Middle frontal gyrus (tissue), 1 donor: ENCODE results near the gene METRN.

Experiments used
- DNase-seq: peaks from one replicate; pipeline ENCODE4 v3.0.0-alpha.2; 2015; ENCODE audit warnings: low spot score; ENCODE audit errors: extremely low spot score

Gene METRN

DNA sequence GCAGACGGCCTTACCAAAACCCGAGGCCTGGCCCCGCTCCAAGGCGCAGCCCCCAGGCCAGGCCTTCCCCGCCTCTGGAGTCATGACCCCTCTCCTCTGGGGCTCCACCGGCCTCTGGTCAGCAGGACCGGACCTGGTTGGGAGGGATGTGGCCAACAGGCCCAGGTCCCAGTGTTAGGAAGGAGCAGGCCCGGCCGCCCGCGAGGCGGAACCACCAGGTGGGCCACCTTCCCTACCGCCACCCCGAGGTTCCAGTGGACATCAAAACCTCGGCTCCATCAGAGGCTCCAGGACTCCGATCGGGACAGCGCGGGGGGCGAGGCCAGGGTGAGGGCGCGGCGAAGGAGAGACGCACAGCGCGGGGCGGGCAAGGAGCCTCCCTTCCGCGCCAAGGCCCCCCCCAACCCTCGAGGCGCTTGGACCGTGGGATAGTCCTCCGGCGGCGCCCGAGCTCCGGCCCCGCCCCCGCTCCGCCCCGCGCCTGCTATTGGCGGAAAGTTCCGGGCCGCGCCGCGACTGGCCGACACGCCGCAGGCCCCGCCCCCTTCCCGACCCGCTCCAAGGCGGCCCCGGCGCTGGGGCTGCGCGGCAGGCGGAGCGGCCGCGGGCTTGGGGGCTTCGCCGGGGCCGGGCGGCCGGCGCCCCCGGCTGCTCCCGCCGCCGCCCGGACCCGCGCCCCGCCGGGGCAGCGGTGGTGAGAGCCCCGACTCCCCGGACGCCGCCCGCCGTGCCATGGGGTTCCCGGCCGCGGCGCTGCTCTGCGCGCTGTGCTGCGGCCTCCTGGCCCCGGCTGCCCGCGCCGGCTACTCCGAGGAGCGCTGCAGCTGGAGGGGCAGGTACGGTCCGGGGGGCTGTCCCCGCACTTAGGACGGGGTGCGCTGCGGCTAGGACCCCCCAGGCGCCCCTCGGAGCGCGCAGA lies at the start of gene METRN:
METRN (plus strand) TSS at position 561 of the 919 bp plus-strand sequence; CDS start at position 733, 172 bp downstream.
- peak; percentile 80 for DNase-seq

DNA sequence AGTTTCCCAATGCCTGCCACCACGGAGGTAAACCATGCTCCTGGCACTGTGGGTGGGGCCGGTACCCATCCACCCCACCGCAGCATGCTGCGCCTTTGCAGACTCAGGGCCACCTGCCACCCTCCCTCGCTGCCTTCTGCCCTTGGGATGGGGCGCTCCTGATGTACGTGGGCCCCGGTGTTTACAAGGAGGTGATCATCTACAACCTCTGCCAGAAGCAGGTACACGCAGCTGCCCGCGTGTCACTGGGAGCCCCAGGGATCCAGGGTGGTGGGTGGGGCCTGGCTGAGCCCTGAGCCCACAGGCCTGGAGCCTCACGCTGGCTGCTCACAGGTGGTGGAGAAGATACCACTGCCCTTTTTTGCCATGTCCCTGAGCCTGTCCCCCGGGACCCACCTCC lies 48.3 kb upstream of the METRN start:
- DNase-seq = no peak

DNA sequence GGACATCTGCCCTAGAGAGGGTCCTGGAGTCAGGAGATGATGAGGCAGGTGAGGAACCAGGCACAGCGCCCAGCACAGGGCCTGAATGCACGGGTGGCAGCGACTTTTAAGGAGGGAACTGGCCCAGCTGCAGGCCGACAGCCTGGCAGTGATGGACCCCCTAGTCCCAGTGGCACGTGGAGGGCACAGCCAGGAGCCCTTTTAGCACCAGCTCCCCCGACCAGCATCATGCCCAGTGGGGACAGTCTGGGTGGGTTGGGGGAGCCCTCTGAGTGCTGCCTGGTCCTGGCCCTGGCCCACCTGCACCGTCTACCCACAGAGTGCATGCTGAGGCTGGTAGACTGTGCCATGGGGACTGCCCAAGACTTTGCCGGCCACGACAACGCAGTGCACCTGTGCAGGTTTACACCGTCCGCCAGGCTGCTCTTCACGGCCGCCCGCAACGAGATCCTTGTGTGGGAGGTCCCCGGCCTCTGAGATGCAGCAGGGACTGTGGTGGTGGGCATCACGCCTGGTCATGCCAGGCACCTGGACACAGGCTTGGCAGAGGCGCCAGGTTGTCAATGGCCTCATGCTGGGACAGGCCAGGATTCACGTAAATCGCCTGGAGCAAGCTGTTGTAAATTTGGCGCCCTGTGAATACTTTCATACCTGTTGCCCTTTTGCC lies 47.7 kb upstream of the METRN start:
- no peak for DNase-seq

DNA sequence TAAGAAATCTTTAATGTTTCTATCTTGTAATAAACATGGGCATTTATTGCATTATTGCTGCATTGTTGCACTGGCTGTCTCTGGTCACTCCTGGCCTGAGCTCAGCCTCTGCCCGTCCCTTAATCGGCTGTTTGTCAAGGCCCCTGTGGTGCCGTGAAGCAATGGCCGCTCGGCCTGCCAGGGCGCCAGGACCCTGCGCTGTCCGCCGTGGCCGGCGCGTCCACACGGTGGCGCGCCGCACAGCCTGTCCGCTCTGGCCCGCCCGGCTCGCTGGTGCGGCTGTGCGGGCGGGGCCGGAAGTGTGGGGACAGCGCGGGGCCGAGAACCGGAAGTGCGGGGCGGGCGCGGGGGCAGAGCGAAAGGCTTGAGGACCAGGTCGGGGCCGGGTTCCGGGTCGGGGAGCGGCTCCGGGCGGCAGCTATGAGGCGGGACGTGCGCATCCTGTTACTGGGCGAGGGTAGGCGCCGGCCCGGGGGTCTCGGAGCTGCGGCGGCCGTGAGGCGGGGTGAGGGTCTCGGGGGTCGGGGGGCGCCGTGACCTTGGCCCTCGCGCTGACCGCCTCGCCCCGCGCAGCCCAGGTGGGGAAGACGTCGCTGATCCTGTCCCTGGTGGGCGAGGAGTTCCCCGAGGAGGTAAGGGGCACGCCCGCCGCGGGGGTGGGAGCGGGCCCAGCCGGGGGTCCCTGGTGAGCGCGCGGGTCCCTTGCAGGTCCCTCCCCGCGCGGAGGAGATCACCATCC lies 47.0 kb upstream of the METRN start, which contains the start of gene RHOT2:
RHOT2 (plus strand) TSS at position 353 of the 739 bp plus-strand sequence; CDS start at position 421, 68 bp downstream.
- peak; percentile 90 for DNase-seq

DNA sequence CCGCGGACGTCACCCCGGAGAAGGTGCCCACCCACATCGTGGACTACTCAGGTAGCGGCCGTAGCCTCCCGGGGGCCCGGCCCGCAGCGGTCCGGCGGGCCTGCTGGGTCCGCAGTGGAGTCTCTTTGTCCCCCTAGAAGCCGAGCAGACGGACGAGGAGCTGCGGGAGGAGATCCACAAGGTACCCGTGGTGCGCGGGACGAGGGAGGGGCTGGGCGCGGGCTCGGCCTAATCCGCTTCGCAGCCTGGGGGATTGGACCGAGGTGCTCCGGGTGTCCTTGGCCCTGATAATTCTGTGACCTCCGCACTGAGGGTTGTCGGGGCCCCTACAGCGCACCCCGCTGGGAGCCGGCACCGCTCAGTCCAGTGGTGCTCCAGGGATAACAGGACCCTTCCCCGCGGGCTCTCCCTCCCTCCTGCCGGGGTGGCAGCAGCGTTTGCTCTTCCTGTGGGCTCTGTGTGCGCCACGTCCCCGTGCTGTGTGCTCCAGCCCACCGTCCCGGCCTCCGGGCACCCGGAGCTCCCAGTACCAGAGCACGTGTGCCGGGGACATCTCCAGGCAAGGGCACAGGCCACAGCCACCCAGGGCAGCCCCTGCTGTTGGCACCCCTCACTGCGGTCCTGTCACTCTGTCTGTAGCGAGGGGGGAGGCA lies 46.3 kb upstream of the METRN start:
- DNase-seq = no peak

DNA sequence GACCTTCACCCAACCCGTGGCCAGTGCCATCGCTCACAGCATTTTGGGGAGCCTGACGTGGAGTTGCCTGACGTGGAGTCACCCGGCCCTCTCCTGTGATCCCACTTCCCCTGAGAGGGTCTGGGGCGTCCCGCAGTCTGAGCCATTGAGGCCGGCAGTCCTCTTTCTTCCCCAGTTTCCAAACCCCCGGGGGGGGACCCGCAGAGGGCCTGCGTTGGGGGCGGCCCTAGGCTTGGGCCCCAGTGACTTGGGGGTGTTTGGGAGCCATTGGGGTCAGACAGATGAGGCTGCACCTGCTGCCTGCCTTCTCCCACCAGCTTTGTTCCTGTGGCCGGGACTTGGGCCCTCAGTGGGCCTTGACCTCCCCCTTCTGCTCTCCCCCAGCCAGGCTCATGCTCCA lies 45.3 kb upstream of the METRN start:
- DNase-seq = no peak

DNA sequence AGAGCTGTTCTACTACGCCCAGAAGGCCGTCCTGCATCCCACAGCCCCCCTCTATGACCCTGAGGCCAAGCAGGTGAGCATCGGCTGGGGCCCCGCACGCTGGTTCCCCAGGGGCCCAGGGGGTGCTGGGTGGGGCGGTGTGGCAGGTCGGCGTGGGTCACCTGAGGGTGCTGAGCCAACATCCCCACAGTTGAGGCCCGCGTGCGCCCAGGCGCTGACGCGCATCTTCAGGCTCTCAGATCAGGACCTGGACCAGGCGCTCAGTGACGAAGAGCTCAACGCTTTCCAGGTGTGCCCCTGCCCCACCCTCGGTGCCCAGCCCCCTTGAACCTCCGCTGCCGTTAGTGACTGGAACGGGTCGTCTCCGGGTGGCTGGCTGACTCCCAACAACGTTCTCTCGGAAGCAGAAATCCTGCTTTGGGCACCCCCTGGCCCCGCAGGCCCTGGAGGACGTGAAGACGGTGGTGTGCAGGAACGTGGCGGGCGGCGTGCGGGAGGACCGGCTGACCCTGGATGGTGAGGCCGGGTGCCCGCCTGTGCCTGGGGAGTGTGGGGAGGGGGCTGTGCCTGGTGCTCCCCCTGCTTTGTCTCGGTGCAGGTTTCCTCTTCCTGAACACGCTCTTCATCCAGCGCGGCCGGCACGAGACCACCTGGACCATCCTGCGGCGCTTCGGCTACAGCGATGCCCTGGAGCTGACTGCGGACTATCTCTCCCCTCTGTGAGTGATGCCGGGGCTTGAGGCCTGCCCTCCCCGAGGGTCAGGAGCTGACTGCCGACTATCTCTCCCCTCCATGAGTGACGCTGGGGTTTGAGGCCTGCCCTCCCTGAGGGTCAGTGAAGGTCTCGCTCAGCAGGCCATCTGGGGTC lies 44.2 kb upstream of the METRN start:
- no peak for DNase-seq

DNA sequence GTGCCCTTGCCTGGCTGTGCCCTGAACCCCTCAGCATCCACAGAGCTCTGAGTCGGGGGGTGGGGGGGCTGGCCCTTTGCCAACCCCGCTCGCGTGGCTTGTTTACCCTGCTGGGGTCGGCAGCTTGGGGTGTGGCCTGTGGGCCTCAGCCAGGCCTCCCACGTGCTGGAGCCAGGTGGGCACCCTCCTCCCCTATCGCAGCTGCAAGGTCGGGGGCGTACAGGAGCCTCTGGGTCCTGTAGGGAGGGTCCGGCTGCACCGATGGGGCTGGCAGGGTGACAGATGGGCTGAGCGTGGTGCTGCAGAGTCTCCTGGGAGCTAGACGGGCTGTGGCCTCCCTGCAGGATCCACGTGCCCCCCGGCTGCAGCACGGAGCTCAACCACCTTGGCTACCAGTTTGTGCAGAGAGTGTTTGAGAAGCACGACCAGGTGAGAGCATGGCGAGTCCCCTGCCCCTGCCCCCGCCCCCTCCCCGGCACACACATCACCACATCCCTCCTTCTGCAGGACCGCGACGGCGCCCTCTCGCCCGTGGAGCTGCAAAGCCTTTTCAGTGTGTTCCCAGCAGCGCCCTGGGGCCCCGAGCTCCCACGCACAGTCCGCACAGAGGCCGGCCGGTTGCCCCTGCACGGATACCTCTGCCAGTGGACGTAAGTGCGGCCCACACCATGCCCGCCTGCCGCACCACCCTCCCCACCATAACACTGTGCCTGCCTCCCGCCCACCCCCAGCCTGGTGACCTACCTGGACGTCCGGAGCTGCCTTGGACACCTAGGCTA lies 43.4 kb upstream of the METRN start:
- no peak for DNase-seq

DNA sequence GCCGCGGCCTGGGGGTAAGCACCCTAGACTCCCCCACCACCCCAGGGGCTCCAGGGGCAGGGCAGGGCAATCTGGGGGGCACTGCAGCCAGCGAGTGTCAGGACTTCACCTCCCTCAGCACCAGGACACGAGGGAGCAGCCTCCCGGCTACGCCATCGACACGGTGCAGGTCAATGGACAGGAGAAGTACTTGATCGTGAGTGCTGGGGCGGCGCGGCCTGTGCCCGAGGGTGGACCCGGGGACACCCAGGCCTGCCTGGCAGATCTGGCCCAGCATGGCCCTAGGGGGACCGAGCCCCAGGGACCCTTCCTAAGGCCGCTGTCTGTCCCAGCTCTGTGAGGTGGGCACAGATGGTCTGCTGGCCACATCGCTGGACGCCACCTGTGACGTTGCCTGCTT lies 42.5 kb upstream of the METRN start:
- DNase-seq = no peak

DNA sequence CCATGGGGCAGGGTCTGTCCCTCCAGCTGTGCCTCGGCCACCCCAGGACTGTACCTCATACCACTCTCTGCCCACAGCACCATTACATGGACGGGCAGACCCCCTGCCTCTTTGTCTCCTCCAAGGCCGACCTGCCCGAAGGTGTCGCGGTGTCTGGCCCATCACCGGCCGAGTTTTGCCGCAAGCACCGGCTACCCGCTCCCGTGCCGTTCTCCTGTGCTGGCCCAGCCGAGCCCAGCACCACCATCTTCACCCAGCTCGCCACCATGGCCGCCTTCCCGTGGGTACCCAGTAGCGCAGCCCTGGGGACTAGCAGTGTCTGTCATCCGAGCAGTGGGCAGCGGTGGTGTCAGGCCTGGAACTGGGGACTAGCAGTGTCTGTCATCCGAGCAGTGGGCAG lies 42.1 kb upstream of the METRN start:
- no peak for DNase-seq

DNA sequence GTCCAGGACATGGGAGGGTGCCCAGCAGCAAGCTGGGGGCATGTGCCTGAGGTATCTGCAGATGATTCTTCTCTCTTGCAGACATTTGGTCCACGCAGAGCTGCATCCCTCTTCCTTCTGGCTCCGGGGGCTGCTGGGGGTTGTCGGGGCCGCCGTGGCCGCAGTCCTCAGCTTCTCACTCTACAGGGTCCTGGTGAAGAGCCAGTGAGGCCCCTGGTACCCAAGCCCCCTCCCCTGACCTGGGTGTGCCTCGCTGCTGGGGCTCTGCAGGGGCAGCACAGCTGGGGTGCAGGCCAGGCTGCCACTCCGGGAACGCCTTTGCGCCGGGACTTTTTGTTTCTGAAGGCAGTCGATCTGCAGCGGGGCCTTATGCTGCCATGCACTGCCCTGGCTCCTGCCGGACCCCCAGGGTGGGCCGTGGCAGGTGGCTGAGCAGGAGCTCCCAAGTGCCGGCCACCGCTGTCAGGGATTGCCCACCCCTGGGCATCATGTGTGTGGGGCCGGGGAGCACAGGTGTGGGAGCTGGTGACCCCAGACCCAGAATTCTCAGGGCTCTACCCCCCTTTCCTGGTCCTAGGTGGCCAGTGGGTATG lies 41.4 kb upstream of the METRN start:
- DNase-seq = no peak

DNA sequence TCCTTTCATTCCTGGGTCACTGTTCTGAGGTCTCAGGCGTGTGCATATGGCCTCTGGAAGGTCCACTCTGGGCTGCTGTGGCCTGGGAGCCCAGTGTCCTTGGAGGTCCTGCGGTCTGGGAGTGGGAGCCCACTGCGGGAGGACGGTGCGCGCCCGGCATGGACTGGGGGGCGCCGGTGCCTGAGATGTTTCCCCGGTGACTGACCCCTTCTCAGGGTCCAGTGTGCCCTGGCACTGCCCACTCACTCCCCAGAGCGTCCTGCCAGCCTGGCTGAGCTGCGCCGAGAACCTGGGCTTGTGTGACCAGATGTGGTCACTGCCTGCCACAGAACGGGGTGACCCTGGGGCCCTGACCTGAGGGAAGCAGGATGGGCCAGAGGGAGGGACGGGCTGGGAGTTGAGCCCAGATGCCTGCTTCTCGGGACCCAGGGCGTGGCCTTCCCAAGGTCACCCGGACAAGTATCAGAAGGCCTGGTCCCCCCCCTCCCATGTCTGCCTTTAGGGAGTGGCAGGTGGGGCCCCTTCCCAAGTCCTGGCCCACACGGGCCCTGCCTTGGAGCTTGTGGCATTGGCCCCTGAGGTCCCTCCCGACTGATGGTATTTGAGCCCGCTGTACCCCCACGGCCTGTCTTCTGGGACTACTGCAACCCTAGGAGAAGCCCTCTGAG lies 40.6 kb upstream of the METRN start:
- DNase-seq = no peak

DNA sequence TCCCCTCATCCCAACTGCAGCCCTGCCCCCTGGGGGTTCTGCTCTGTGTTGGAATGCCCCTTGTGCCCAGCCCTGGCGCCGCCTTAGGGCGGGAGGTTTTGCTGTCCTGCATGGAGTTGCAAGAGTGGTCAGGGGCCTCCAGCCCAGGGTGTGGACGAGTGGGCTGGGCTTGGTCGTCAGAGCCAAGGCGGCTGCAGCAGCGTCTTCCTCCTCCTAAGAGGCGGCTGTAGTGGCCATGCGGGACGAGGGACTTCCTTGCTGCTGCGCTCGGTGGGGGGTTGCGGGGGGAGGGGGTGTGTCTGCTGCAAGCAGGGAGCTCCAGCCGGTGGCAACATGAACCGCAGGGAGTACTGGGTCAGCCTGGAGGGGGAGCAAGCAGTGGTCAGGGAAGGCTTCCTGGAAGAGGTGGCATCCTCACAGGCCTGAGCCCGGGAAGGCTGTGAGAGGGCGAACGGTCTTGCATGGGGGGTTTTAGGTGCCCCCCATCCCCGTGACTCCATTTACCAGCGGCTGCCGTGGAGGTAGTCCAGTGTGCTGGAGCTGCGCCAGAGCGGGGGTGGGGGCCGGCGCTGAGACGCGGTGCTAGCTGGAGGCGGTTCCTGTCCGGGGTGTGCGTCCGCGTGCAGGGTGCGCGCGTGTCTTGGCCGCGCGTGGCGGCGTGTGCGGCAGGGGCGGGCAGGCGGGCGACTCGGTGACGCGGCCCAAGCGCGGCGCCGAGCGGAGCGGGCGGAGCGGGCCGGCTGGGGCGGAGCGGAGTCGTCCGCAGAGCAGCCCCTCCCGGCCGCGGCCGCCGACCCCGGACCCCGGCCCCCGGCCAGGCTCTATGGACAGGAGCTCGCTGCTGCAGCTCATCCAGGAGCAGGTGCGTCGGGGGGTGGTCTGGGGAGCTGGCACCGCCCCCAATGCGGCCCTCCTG lies 39.7 kb upstream of the METRN start, which contains the start of gene RHBDL1:
RHBDL1 (plus strand) TSS at position 704 of the 916 bp plus-strand sequence; CDS start at position 824, 120 bp downstream.
- DNase-seq = peak; percentile 44

DNA sequence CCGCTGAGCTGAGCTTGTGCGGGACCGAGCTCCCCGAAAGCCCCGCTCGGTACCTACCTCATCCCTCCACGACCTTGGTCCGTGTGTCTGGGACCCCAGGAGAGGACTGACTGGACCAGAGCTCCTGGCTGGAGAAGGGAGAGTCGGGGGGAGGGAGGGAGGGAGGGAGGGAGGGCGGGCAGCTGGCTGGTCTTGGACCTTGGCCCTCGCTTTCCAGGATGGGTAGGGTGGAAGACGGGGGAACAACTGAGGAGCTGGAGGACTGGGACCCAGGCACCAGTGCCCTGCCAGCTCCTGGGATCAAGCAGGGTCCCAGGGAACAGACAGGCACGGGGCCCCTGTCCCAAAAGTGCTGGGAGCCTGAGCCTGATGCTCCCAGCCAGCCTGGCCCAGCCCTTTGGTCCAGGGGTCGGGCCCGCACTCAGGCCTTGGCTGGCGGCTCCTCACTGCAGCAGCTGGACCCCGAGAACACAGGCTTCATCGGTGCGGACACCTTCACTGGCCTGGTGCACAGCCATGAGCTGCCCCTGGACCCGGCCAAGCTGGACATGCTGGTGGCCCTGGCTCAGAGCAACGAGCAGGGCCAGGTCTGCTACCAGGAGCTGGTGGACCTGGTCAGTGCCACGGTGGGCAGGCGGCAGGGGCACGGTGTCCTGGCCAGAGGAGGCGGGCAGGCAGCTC lies 38.9 kb upstream of the METRN start:
- DNase-seq = no peak

DNA sequence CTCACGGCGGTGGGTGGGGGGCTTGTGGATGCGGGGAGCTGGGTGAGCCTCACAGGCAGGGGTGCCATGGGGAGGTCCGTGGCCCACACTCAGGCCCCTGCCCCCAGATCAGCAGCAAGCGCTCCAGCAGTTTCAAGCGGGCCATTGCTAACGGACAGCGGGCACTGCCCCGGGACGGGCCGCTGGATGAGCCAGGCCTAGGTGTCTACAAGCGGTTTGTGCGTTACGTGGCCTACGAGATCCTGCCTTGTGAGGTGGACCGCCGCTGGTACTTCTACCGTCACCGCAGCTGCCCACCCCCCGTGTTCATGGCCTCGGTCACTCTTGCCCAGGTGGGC lies 38.4 kb upstream of the METRN start:
- no peak for DNase-seq

DNA sequence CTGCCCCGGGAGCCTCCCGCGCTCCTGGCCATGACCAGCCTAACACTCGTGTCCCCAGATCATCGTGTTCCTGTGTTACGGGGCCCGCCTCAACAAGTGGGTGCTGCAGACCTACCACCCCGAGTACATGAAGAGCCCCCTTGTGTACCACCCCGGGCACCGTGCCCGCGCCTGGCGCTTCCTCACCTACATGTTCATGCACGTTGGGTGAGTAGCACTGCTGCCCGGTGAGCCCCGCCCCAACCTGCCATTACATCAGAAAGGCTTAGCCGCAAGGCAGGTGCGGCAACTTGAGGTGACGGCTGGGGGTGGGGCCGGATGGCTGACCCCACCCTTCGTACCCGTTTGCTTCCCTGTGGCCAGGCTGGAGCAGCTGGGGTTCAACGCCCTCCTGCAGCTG lies 38.0 kb upstream of the METRN start:
- DNase-seq = no peak
